HL-60 (cell line): ENCODE measurements around the gene CFAP20DC.
"Not testable (repeated sequence)": the region's sequence is repeated elsewhere in the genome, so short reads cannot be mapped to it uniquely, and the experiment has no call there.

Experiments
- POLR2AphosphoS5 ChIP-seq: IDR thresholded peaks from 2 replicates; pipeline ENCODE4 v1.6.1; 2012; ENCODE audit warnings: low read depth
- TF ChIP-seq, protein P1 (sequence below): IDR thresholded peaks from one replicate; pipeline ENCODE4 v1.5.1; 2011; ENCODE audit warnings: low read length, control low read depth, inconsistent platforms; ENCODE audit not compliant: insufficient read depth

DNA sequence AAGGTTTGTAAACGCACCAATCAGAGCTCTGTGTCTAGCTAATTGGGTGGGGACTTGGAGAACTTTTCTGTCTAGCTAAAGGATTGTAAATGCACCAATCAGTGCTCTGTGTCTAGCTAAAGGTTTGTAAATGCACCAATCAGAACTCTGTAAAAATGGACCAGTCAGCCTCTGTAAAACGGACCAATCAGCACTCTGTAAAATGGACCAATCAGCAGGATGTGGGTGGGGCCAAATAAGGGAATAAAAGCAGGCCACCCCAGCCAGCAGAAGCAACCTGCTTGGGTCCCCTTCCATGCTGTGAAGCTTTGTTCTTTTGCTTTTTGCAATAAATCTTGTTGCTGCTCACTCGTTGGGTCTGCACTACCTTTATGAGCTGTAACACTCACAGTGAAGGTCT lies 340.8 kb downstream of the CFAP20DC start:
- TF ChIP-seq, protein P1, sequence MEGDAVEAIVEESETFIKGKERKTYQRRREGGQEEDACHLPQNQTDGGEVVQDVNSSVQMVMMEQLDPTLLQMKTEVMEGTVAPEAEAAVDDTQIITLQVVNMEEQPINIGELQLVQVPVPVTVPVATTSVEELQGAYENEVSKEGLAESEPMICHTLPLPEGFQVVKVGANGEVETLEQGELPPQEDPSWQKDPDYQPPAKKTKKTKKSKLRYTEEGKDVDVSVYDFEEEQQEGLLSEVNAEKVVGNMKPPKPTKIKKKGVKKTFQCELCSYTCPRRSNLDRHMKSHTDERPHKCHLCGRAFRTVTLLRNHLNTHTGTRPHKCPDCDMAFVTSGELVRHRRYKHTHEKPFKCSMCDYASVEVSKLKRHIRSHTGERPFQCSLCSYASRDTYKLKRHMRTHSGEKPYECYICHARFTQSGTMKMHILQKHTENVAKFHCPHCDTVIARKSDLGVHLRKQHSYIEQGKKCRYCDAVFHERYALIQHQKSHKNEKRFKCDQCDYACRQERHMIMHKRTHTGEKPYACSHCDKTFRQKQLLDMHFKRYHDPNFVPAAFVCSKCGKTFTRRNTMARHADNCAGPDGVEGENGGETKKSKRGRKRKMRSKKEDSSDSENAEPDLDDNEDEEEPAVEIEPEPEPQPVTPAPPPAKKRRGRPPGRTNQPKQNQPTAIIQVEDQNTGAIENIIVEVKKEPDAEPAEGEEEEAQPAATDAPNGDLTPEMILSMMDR: not testable (repeated sequence)
- TF ChIP-seq POLR2AphosphoS5: not testable (repeated sequence)
